Measurements from ENCODE around the gene NAALADL1. TPM values are rescaled to one million over a fixed set of nuclear protein-coding genes. Genes with fewer than 3 reads are reported as not detected.

The NAALADL1 gene
- total RNA-seq, 1 experiment from 2014 or later: not detected

- H3K9ac ChIP-seq (ENCODE audit: low read length): no peak overlapping the region
- H3K4me2 ChIP-seq (ENCODE audit: low read length): no peak overlapping the region
- no peaks in the 10 kb centered on the region for H3K27me3 ChIP-seq (ENCODE audit: insufficient read depth, low read length)
- TF ChIP-seq CEBPB (IDR thresholded peaks at IDR 0.05; ENCODE audit: low read depth) (no peak), CTCF (IDR thresholded peaks at IDR 0.05 in 2 of 3, conservative IDR thresholded peaks at IDR 0.05 in 1 of 3; ENCODE audit: borderline replicate concordance in 1 of 3, insufficient read depth in 1 of 3, low read depth in 2 of 3, low read length in 2 of 3) (no peak), ZBTB33 (IDR thresholded peaks at IDR 0.05; ENCODE audit: extremely low read depth, insufficient replicate concordance, low read length) (no peak), SRF (IDR thresholded peaks at IDR 0.05; ENCODE audit: low read depth) (no peak), FOSL1 (IDR thresholded peaks at IDR 0.05; ENCODE audit: low read depth) (no peak), SIN3A (IDR thresholded peaks at IDR 0.05; ENCODE audit: low read depth) (no peak), RAD21 (IDR thresholded peaks at IDR 0.05; ENCODE audit: low read depth) (no peak), ELF1 (IDR thresholded peaks at IDR 0.05; ENCODE audit: borderline replicate concordance, low read depth) (no peak), ATF3 (IDR thresholded peaks at IDR 0.05) (no peak), ZFX (IDR thresholded peaks at IDR 0.05) (no peak), CBX3 (IDR thresholded peaks at IDR 0.05; ENCODE audit: low read depth) (no peak), ZNF274 (IDR thresholded peaks at IDR 0.05; ENCODE audit: low read depth, low read length) (no peak), SP1 (IDR thresholded peaks at IDR 0.05; ENCODE audit: low read depth) (no peak)
- intact Hi-C loops (cut with micrococcal nuclease): no loop called here
- ATAC-seq (no peak), DNase-seq (ENCODE audit: low read depth, low spot score) (no peak)
- H3K27ac ChIP-seq (ENCODE audit: low read depth, low read length): no peak overlapping the region
- H4K20me1 ChIP-seq (ENCODE audit: insufficient read depth): no peaks in the 10 kb centered on the region
- no peaks in the 10 kb centered on the region for H3K9me3 ChIP-seq (ENCODE audit: control insufficient read depth in 1 of 2, insufficient read depth in 1 of 2, low read depth in 1 of 2, low read length in 2 of 2)
- no peak overlapping the region for H3K4me3 ChIP-seq (replicated peaks in 1 of 2; ENCODE audit: low read depth in 1 of 2, low read length in 2 of 2)
- ChIA-PET POLR2A (no interaction called here), CTCF (no interaction called here), RAD21 (ENCODE audit: low non-redundant PET in 1 of 2, low total read pairs in 2 of 2, uncharacterized antibody in 2 of 2, unreplicated experiment in 2 of 2) (no interaction called here)
- no peaks in the 10 kb centered on the region for H3K9me2 ChIP-seq (ENCODE audit: insufficient read depth)
- no peaks in the 10 kb centered on the region for H3K36me3 ChIP-seq (ENCODE audit: control insufficient read depth in 1 of 2, insufficient read depth in 2 of 2, low read length in 2 of 2)
- peaks cover 11 to 15% of the 10 kb centered on the region in 2 experiments for H3K4me1 ChIP-seq (ENCODE audit: control insufficient read depth in 1 of 2, insufficient read depth in 2 of 2, low read length in 2 of 2)
- H2AFZ ChIP-seq (ENCODE audit: low read depth, low read length, poor library complexity, severe bottlenecking): no peak overlapping the region
- H3K79me2 ChIP-seq (ENCODE audit: insufficient read depth, low read length): peaks cover 16% of the 10 kb centered on the region
- no TSS peak for BruUV-seq (replicated peaks)
Observed at GRCh38 chr11:65107078-65107477, 48.7 kb upstream of the NAALADL1 start.
